NB4 (cell line): ENCODE data around the gene CCNG1.
"Not testable (repeated sequence)": the region's sequence is repeated elsewhere in the genome, so short reads cannot be mapped to it uniquely, and the experiment has no call there.

ENCODE experiments used
- DNase-seq: peaks from one replicate; pipeline ENCODE4 v3.0.0; 2010; ENCODE audit warnings: low read depth
- H3K4me3 ChIP-seq: one replicate; pipeline ENCODE4 v1.5.1; 2011; ENCODE audit warnings: mild to moderate bottlenecking, low read depth, low read length, moderate library complexity
- CTCF ChIP-seq: IDR thresholded peaks from one replicate; pipeline ENCODE4 v1.5.1; 2012; ENCODE audit warnings: low read depth, low read length
- MAX ChIP-seq: IDR thresholded peaks from 2 replicates; pipeline ENCODE4 v1.6.1; 2011; ENCODE audit warnings: low read depth, low read length
- MYC ChIP-seq: IDR thresholded peaks from 2 replicates; pipeline ENCODE4 v1.6.1; 2011; ENCODE audit warnings: low read depth, low read length
- POLR2A ChIP-seq: IDR thresholded peaks from 2 replicates; pipeline ENCODE4 v1.6.1; 2011; ENCODE audit warnings: mild to moderate bottlenecking; ENCODE audit not compliant: insufficient read length; ENCODE audit errors: extremely low read depth

Gene CCNG1

GRCh38 chr5:163447191-163447590 lies 9.8 kb downstream of the CCNG1 start:
- no peak for DNase-seq
- TF ChIP-seq CTCF (no peak), MYC (no peak), MAX (no peak), POLR2A (no peak)
- H3K4me3 ChIP-seq, result no peak overlapping the region

- DNase-seq, result no peak
- TF ChIP-seq MYC (no peak), CTCF (no peak), MAX (no peak), POLR2A (no peak)
- no peak overlapping the region for H3K4me3 ChIP-seq
Observed at GRCh38 chr5:163447875-163448274, 10.5 kb downstream of the CCNG1 start.

GRCh38 chr5:163448491-163448890 lies 11.1 kb downstream of the CCNG1 start:
- DNase-seq, result no peak
- no peak overlapping the region for H3K4me3 ChIP-seq
- TF ChIP-seq MAX (no peak), POLR2A (no peak), MYC (no peak), CTCF (no peak)

GRCh38 chr5:163451489-163451888 lies 14.1 kb downstream of the CCNG1 start:
- no peak for TF ChIP-seq POLR2A
- no peak for TF ChIP-seq CTCF
- no peak for TF ChIP-seq MYC
- no peak for TF ChIP-seq MAX
- no peak for DNase-seq
- H3K4me3 ChIP-seq, result no peak overlapping the region

- DNase-seq, result no peak
- TF ChIP-seq POLR2A (no peak), MAX (no peak), CTCF (no peak), MYC (no peak)
Observed at GRCh38 chr5:163453705-163454104, 16.3 kb downstream of the CCNG1 start.

GRCh38 chr5:163455406-163455805 lies 18.0 kb downstream of the CCNG1 start:
- not testable (repeated sequence) for H3K4me3 ChIP-seq, DNase-seq

More at GRCh38 chr5:163453705-163454104, 16.3 kb downstream of the CCNG1 start:
- H3K4me3 ChIP-seq, result no peak overlapping the region
